ENCODE data around the gene TFAP2A. TPM values are rescaled to one million over a fixed set of nuclear protein-coding genes. Genes with fewer than 3 reads are reported as not detected.

TFAP2A gene
- polyA plus RNA-seq, 1 donor = 0.90 TPM

GRCh38 chr6:10418862-10419748 lies 4.2 kb upstream of the TFAP2A start:
- Histone ChIP-seq H3K4me1 (ENCODE audit: control insufficient read depth, insufficient read depth, low read length) (peaks cover 20% of the 10 kb centered on the region), H3K27ac (ENCODE audit: low read length) (no peak overlapping the region), H3K4me3 (ENCODE audit: low read length) (no peak overlapping the region), H3K27me3 (ENCODE audit: control insufficient read depth, insufficient read depth, low read length) (peaks cover 100% of the 10 kb centered on the region), H3K36me3 (ENCODE audit: control insufficient read depth, insufficient read depth, low read length) (no peaks in the 10 kb centered on the region), H3K9me3 (ENCODE audit: control insufficient read depth, low read depth, low read length) (peaks cover 25% of the 10 kb centered on the region)
- DNase-seq = no peak
- no CpG with 5 or more reads among the region's 56 CpGs for WGBS (ENCODE audit: insufficient coverage, low lambda C conversion rate)

GRCh38 chr6:10418361-10418861 lies 3.5 kb upstream of the TFAP2A start:
- Histone ChIP-seq H3K36me3 (ENCODE audit: control insufficient read depth, insufficient read depth, low read length) (no peaks in the 10 kb centered on the region), H3K4me1 (ENCODE audit: control insufficient read depth, insufficient read depth, low read length) (peaks cover 25% of the 10 kb centered on the region), H3K9me3 (ENCODE audit: control insufficient read depth, low read depth, low read length) (peaks cover 29% of the 10 kb centered on the region), H3K27ac (ENCODE audit: low read length) (no peak overlapping the region), H3K27me3 (ENCODE audit: control insufficient read depth, insufficient read depth, low read length) (peaks cover 100% of the 10 kb centered on the region), H3K4me3 (ENCODE audit: low read length) (no peak overlapping the region)
- WGBS (ENCODE audit: insufficient coverage, low lambda C conversion rate) = no CpG with 5 or more reads among the region's 18 CpGs
- no peak for DNase-seq

- peaks cover 100% of the 10 kb centered on the region for H3K27me3 ChIP-seq (ENCODE audit: control insufficient read depth, insufficient read depth, low read length)
- no peak overlapping the region for H3K27ac ChIP-seq (ENCODE audit: low read length)
- WGBS (ENCODE audit: insufficient coverage, low lambda C conversion rate) = no CpG with 5 or more reads among the region's 18 CpGs
- peaks cover 35% of the 10 kb centered on the region for H3K9me3 ChIP-seq (ENCODE audit: control insufficient read depth, low read depth, low read length)
- no peaks in the 10 kb centered on the region for H3K36me3 ChIP-seq (ENCODE audit: control insufficient read depth, insufficient read depth, low read length)
- no peak overlapping the region for H3K4me3 ChIP-seq (ENCODE audit: low read length)
- no peak for DNase-seq
- peaks cover 31% of the 10 kb centered on the region for H3K4me1 ChIP-seq (ENCODE audit: control insufficient read depth, insufficient read depth, low read length)
Measured at GRCh38 chr6:10417681-10418104, 2.8 kb upstream of the TFAP2A start.

GRCh38 chr6:10416863-10417641 lies 2.2 kb upstream of the TFAP2A start:
- H3K4me1 ChIP-seq (ENCODE audit: control insufficient read depth, insufficient read depth, low read length) = peaks cover 31% of the 10 kb centered on the region
- peaks cover 99% of the 10 kb centered on the region for H3K27me3 ChIP-seq (ENCODE audit: control insufficient read depth, insufficient read depth, low read length)
- peaks cover 36% of the 10 kb centered on the region for H3K9me3 ChIP-seq (ENCODE audit: control insufficient read depth, low read depth, low read length)
- no CpG with 5 or more reads among the region's 48 CpGs for WGBS (ENCODE audit: insufficient coverage, low lambda C conversion rate)
- H3K4me3 ChIP-seq (ENCODE audit: low read length) = no peak overlapping the region
- no peak for DNase-seq
- no peak overlapping the region for H3K27ac ChIP-seq (ENCODE audit: low read length)
- H3K36me3 ChIP-seq (ENCODE audit: control insufficient read depth, insufficient read depth, low read length) = no peaks in the 10 kb centered on the region

GRCh38 chr6:10416516-10416862 lies 1.6 kb upstream of the TFAP2A start:
- Histone ChIP-seq H3K9me3 (ENCODE audit: control insufficient read depth, low read depth, low read length) (peaks cover 38% of the 10 kb centered on the region), H3K36me3 (ENCODE audit: control insufficient read depth, insufficient read depth, low read length) (no peaks in the 10 kb centered on the region), H3K4me3 (ENCODE audit: low read length) (no peak overlapping the region), H3K27me3 (ENCODE audit: control insufficient read depth, insufficient read depth, low read length) (peaks cover 99% of the 10 kb centered on the region), H3K27ac (ENCODE audit: low read length) (no peak overlapping the region), H3K4me1 (ENCODE audit: control insufficient read depth, insufficient read depth, low read length) (peaks cover 35% of the 10 kb centered on the region)
- no CpG with 5 or more reads among the region's 5 CpGs for WGBS (ENCODE audit: insufficient coverage, low lambda C conversion rate)
- DNase-seq = no peak

GRCh38 chr6:10415617-10416480 lies 975 bp upstream of the TFAP2A start:
- Histone ChIP-seq H3K27me3 (ENCODE audit: control insufficient read depth, insufficient read depth, low read length) (peaks cover 99% of the 10 kb centered on the region), H3K4me3 (ENCODE audit: low read length) (no peak overlapping the region), H3K36me3 (ENCODE audit: control insufficient read depth, insufficient read depth, low read length) (no peaks in the 10 kb centered on the region), H3K27ac (ENCODE audit: low read length) (no peak overlapping the region), H3K9me3 (ENCODE audit: control insufficient read depth, low read depth, low read length) (peaks cover 34% of the 10 kb centered on the region), H3K4me1 (ENCODE audit: control insufficient read depth, insufficient read depth, low read length) (peaks cover 40% of the 10 kb centered on the region)
- no CpG with 5 or more reads among the region's 36 CpGs for WGBS (ENCODE audit: insufficient coverage, low lambda C conversion rate)
- no peak for DNase-seq

GRCh38 chr6:10413850-10414738 lies 780 bp downstream of the TFAP2A start:
- Histone ChIP-seq H3K9me3 (ENCODE audit: control insufficient read depth, low read depth, low read length) (peaks cover 37% of the 10 kb centered on the region), H3K27ac (ENCODE audit: low read length) (no peak overlapping the region), H3K27me3 (ENCODE audit: control insufficient read depth, insufficient read depth, low read length) (peaks cover 99% of the 10 kb centered on the region), H3K4me1 (ENCODE audit: control insufficient read depth, insufficient read depth, low read length) (peaks cover 40% of the 10 kb centered on the region), H3K36me3 (ENCODE audit: control insufficient read depth, insufficient read depth, low read length) (no peaks in the 10 kb centered on the region), H3K4me3 (ENCODE audit: low read length) (no peak overlapping the region)
- DNase-seq = no peak
- 10% methylated on average over 2 of the region's 37 CpGs for WGBS (ENCODE audit: insufficient coverage, low lambda C conversion rate)

- no CpG with 5 or more reads among the region's 31 CpGs for WGBS (ENCODE audit: insufficient coverage, low lambda C conversion rate)
- H3K4me3 ChIP-seq (ENCODE audit: low read length) = no peak overlapping the region
- H3K4me1 ChIP-seq (ENCODE audit: control insufficient read depth, insufficient read depth, low read length) = peaks cover 40% of the 10 kb centered on the region
- peaks cover 36% of the 10 kb centered on the region for H3K9me3 ChIP-seq (ENCODE audit: control insufficient read depth, low read depth, low read length)
- no peak overlapping the region for H3K27ac ChIP-seq (ENCODE audit: low read length)
- no peaks in the 10 kb centered on the region for H3K36me3 ChIP-seq (ENCODE audit: control insufficient read depth, insufficient read depth, low read length)
- peaks cover 98% of the 10 kb centered on the region for H3K27me3 ChIP-seq (ENCODE audit: control insufficient read depth, insufficient read depth, low read length)
- DNase-seq = no peak
Measured at GRCh38 chr6:10413262-10413849, 1.5 kb downstream of the TFAP2A start.
